Mesenchymal stem cell (in vitro differentiated cells and primary cell): ENCODE measurements around the gene ULBP3.

Experiments
- DNase-seq: peaks from one replicate; pipeline ENCODE4 v3.0.0-alpha.2; 2013
- H2AFZ ChIP-seq: one replicate; pipeline ENCODE4 v1.6.1; 2013; ENCODE audit warnings: low read depth, mild to moderate bottlenecking, control low read depth, inconsistent platforms, low read length, moderate library complexity
- H2AK5ac ChIP-seq: 2 replicates; pipeline ENCODE4 v1.6.1; 2013; ENCODE audit warnings: low read length, moderate library complexity, mild to moderate bottlenecking, inconsistent platforms; ENCODE audit not compliant: severe bottlenecking
- H2BK120ac ChIP-seq: one replicate; pipeline ENCODE4 v1.6.1; 2013; ENCODE audit warnings: low read depth, mild to moderate bottlenecking, inconsistent platforms, low read length, moderate library complexity
- H2BK12ac ChIP-seq, 2 experiments: one replicate each; pipeline ENCODE4 v1.6.1; 2013; ENCODE audit warnings: inconsistent platforms in 2 of 2, low read length in 2 of 2, mild to moderate bottlenecking in 2 of 2, moderate library complexity in 2 of 2, control low read depth in 1 of 2
- H2BK15ac ChIP-seq: one replicate; pipeline ENCODE4 v1.6.1; 2013; ENCODE audit warnings: mild to moderate bottlenecking, low read depth, inconsistent platforms; ENCODE audit not compliant: poor library complexity, severe bottlenecking
- H2BK5ac ChIP-seq: 2 replicates; pipeline ENCODE4 v1.6.1; 2013; ENCODE audit warnings: low read depth, mild to moderate bottlenecking, low read length, control low read depth, inconsistent platforms; ENCODE audit not compliant: poor library complexity, severe bottlenecking
- H3K14ac ChIP-seq, 2 experiments: one replicate each; pipeline ENCODE4 v1.6.1; 2013; ENCODE audit warnings: inconsistent platforms in 2 of 2, low read length in 2 of 2, control low read depth in 1 of 2, mild to moderate bottlenecking in 1 of 2, moderate library complexity in 1 of 2
- H3K18ac ChIP-seq, 2 experiments: one replicate each; pipeline ENCODE4 v1.6.1; 2013; ENCODE audit warnings: inconsistent platforms in 2 of 2, low read length in 2 of 2, control low read depth in 1 of 2, low read depth in 1 of 2, mild to moderate bottlenecking in 1 of 2
- H3K23ac ChIP-seq, 2 experiments: one replicate each; pipeline ENCODE4 v1.6.1; 2013; ENCODE audit warnings: inconsistent platforms in 2 of 2, low read length in 2 of 2, mild to moderate bottlenecking in 2 of 2, moderate library complexity in 2 of 2, control low read depth in 1 of 2
- H3K27ac ChIP-seq: 2 replicates; pipeline ENCODE4 v1.5.1; 2013; ENCODE audit warnings: mild to moderate bottlenecking, moderate library complexity, low read length, control low read depth, inconsistent platforms; ENCODE audit not compliant: poor library complexity, severe bottlenecking
- H3K27me3 ChIP-seq, 2 experiments: 2 replicates each; pipeline versions ENCODE4 v1.6.1 to v1.7.0; 2013; ENCODE audit warnings: low read length in 2 of 2, mild to moderate bottlenecking in 2 of 2, moderate library complexity in 2 of 2, control low read depth in 1 of 2, inconsistent platforms in 1 of 2; ENCODE audit not compliant: control insufficient read depth in 1 of 2, insufficient read depth in 1 of 2
- H3K36me3 ChIP-seq, 2 experiments: 2 replicates each; pipeline versions ENCODE4 v1.6.1 to v1.7.0; 2013; ENCODE audit warnings: low read length in 2 of 2, control low read depth in 1 of 2, inconsistent platforms in 1 of 2, low read depth in 1 of 2, mild to moderate bottlenecking in 1 of 2; ENCODE audit not compliant: insufficient read depth in 2 of 2, control insufficient read depth in 1 of 2
- H3K4ac ChIP-seq, 2 experiments: one replicate each; pipeline ENCODE4 v1.6.1; 2013; ENCODE audit warnings: inconsistent platforms in 2 of 2, low read length in 2 of 2, mild to moderate bottlenecking in 2 of 2, moderate library complexity in 2 of 2, control low read depth in 1 of 2, low read depth in 1 of 2
- H3K4me1 ChIP-seq: 2 replicates; pipeline ENCODE4 v1.6.1; 2013; ENCODE audit warnings: low read depth, low read length, control low read depth; ENCODE audit not compliant: control insufficient read depth, insufficient read depth
- H3K4me2 ChIP-seq: 2 replicates; pipeline ENCODE4 v1.6.1; 2013; ENCODE audit warnings: low read length, mild to moderate bottlenecking, inconsistent platforms; ENCODE audit not compliant: poor library complexity, severe bottlenecking
- H3K4me3 ChIP-seq, 2 experiments: 2 replicates each; pipeline versions ENCODE4 v1.5.1 to v1.7.0; 2013; ENCODE audit warnings: low read length in 2 of 2, mild to moderate bottlenecking in 2 of 2, control low read depth in 1 of 2, low read depth in 1 of 2; ENCODE audit not compliant: insufficient read depth in 1 of 2
- H3K79me1 ChIP-seq: replicated peaks from 2 replicates; pipeline ENCODE4 v1.6.1; 2013; ENCODE audit warnings: mild to moderate bottlenecking, control low read depth, low read length, inconsistent platforms; ENCODE audit not compliant: poor library complexity, severe bottlenecking
- H3K9ac ChIP-seq: 2 replicates; pipeline ENCODE4 v1.7.0; 2013; ENCODE audit warnings: mild to moderate bottlenecking, low read length, moderate library complexity
- H3K9me3 ChIP-seq: 2 replicates; pipeline ENCODE4 v1.7.0; 2013; ENCODE audit warnings: mild to moderate bottlenecking, low read length; ENCODE audit not compliant: control insufficient read depth
- H4K8ac ChIP-seq: one replicate; pipeline ENCODE4 v1.6.1; 2013; ENCODE audit warnings: inconsistent platforms, mild to moderate bottlenecking, low read length, moderate library complexity
- H4K91ac ChIP-seq: one replicate; pipeline ENCODE4 v1.6.1; 2013; ENCODE audit warnings: mild to moderate bottlenecking, low read length, inconsistent platforms
- WGBS: methylation state at CpG from one replicate; pipeline ENCODE4 v1.1.7; 2013; ENCODE audit warnings: mixed read lengths; 5-methylcytosine and 5-hydroxymethylcytosine counted together

ULBP3 gene

DNA sequence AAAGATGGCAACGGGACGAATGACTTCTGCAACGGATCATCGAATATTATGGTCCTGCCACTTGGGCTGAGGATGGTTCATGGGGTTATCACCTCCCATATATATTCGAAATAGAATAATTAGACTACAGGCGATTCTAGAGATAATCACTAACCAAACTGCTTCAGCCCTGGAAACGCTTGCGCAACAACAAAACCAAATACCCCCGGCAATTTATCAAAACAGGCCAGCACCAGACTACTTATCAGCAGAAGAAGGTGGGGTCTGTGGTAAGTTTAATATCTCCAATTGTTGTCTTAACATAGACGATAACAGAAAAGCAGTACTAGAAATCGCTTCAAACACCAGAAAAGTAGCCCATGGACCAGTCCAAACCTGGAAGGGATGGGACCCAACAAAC is 31.0 kb upstream of the ULBP3 start:
- H4K91ac ChIP-seq, result no peak overlapping the region
- H3K4me2 ChIP-seq, result no peak overlapping the region
- no peak overlapping the region for H4K8ac ChIP-seq
- H3K4me1 ChIP-seq, result no peaks in the 10 kb centered on the region
- no peak overlapping the region for H2AK5ac ChIP-seq
- H3K14ac ChIP-seq, result no peak overlapping the region
- H3K18ac ChIP-seq, result no peak overlapping the region
- no peak overlapping the region for H2BK12ac ChIP-seq
- H2AFZ ChIP-seq, result no peak overlapping the region
- no peak overlapping the region for H3K9ac ChIP-seq
- 89% methylated on average over 10 of the region's 11 CpGs for WGBS
- H3K36me3 ChIP-seq, result no peaks in the 10 kb centered on the region
- no peak overlapping the region for H3K23ac ChIP-seq
- H3K4ac ChIP-seq, result no peak overlapping the region
- H3K27ac ChIP-seq, result no peak overlapping the region
- H3K27me3 ChIP-seq, result peaks cover 26 to 41% of the 10 kb centered on the region in 2 experiments
- H3K9me3 ChIP-seq, result no peaks in the 10 kb centered on the region
- H2BK5ac ChIP-seq, result no peak overlapping the region
- no peak overlapping the region for H3K4me3 ChIP-seq
- H2BK15ac ChIP-seq, result no peak overlapping the region
- H3K79me1 ChIP-seq, result no peaks in the 10 kb centered on the region
- DNase-seq, result no peak
- H2BK120ac ChIP-seq, result no peak overlapping the region

DNA sequence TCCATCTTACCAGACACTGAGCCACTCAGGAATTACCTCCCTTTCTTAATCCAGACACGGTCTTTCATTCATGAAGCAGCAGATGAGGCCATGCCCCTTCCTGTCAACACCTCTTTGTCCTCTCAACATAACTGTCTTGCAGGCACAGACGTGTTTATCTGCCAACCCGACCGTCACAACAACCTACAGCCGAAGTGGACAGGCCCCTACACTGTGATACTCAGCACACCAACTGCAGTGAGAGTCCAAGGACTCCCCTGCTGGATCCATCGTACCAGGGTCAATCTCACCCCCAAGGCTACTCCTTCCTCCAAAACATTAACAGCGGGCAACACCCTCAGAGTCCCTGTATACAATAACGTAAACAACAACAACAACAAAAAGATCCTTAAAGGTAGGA is 30.6 kb upstream of the ULBP3 start:
- Histone ChIP-seq H4K8ac (no peak overlapping the region), H3K4me1 (no peaks in the 10 kb centered on the region), H3K14ac (no peak overlapping the region), H2BK15ac (no peak overlapping the region), H3K9ac (no peak overlapping the region), H3K9me3 (no peaks in the 10 kb centered on the region), H3K4me3 (no peak overlapping the region), H3K27me3 (peaks cover 30 to 45% of the 10 kb centered on the region in 2 experiments), H4K91ac (no peak overlapping the region), H3K18ac (no peak overlapping the region), H3K4me2 (no peak overlapping the region), H3K4ac (no peak overlapping the region), H3K36me3 (no peaks in the 10 kb centered on the region), H3K27ac (no peak overlapping the region), H2AK5ac (no peak overlapping the region), H2BK5ac (no peak overlapping the region), H3K23ac (no peak overlapping the region), H3K79me1 (no peaks in the 10 kb centered on the region), H2AFZ (no peak overlapping the region), H2BK120ac (no peak overlapping the region), H2BK12ac (no peak overlapping the region)
- no peak for DNase-seq
- 88% methylated on average over 8 of the region's 8 CpGs for WGBS

DNA sequence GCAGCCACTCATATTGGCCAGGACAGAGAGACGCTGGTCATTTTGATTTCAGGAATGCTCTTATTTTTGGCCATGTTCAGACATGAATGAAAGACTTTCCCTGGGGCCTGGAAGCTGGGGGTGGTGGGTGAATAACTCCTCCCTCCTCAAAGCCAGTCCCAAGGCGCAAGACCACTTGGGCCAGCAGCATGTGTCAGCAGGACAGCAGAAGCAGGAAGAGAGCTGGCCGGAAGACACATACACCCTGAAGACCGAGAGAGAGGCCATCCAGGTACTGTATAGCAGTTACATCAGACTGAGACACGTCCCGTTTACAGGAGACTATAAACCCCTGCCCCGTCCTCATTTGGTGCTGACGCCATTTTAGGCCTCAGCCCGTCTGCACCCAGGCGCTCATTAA is 29.2 kb upstream of the ULBP3 start:
- no peak overlapping the region for H2BK5ac ChIP-seq
- H3K27me3 ChIP-seq, result peaks cover 42 to 53% of the 10 kb centered on the region in 2 experiments
- H4K8ac ChIP-seq, result no peak overlapping the region
- H2BK12ac ChIP-seq, result no peak overlapping the region
- H3K9ac ChIP-seq, result no peak overlapping the region
- H3K14ac ChIP-seq, result no peak overlapping the region
- 90% methylated on average over 10 of the region's 10 CpGs for WGBS
- no peaks in the 10 kb centered on the region for H3K79me1 ChIP-seq
- H2AK5ac ChIP-seq, result no peak overlapping the region
- no peak overlapping the region for H2BK120ac ChIP-seq
- H3K4me1 ChIP-seq, result no peaks in the 10 kb centered on the region
- H2BK15ac ChIP-seq, result no peak overlapping the region
- H4K91ac ChIP-seq, result no peak overlapping the region
- no peak overlapping the region for H3K18ac ChIP-seq
- H3K4me3 ChIP-seq, result no peak overlapping the region
- H3K27ac ChIP-seq, result no peak overlapping the region
- H2AFZ ChIP-seq, result no peak overlapping the region
- H3K4ac ChIP-seq, result no peak overlapping the region
- H3K4me2 ChIP-seq, result no peak overlapping the region
- no peaks in the 10 kb centered on the region for H3K36me3 ChIP-seq
- no peak overlapping the region for H3K23ac ChIP-seq
- H3K9me3 ChIP-seq, result no peaks in the 10 kb centered on the region
- DNase-seq, result no peak

DNA sequence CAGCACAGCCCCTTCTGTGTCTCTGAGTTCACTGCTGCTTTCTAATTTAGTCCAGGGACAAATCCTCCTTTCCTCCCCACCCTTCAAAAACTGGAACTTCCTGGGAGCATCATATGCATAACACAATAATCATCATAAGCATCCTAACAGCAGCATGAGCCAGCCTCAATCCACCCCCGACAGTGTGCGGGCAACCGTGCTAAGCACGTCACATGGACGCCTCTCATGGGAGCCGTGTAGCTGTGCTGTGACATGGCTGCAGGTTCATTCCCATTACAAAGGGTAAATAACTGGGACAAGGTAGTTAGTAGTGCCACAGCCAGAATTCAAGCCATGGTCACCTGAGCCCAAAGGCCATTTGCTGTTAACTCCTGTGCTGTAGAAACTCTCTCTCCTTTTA is 24.5 kb upstream of the ULBP3 start:
- Histone ChIP-seq H2BK120ac (no peak overlapping the region), H3K4ac (no peak overlapping the region), H3K4me1 (peaks cover 1% of the 10 kb centered on the region), H3K18ac (no peak overlapping the region), H2BK12ac (no peak overlapping the region), H3K27ac (no peak overlapping the region), H3K9ac (no peak overlapping the region), H3K23ac (no peak overlapping the region), H2AK5ac (no peak overlapping the region), H2BK5ac (no peak overlapping the region), H2BK15ac (no peak overlapping the region), H3K27me3 (peaks cover 62 to 69% of the 10 kb centered on the region in 2 experiments), H3K4me2 (no peak overlapping the region), H2AFZ (no peak overlapping the region), H3K14ac (no peak overlapping the region), H3K4me3 (no peak overlapping the region), H3K9me3 (no peaks in the 10 kb centered on the region), H3K79me1 (no peaks in the 10 kb centered on the region), H3K36me3 (no peaks in the 10 kb centered on the region), H4K91ac (no peak overlapping the region), H4K8ac (no peak overlapping the region)
- 95% methylated on average over 6 of the region's 6 CpGs for WGBS
- DNase-seq, result no peak
